ENCODE data around the gene ATP5MK. TPM values are rescaled to one million over a fixed set of nuclear protein-coding genes. Genes with fewer than 3 reads are reported as not detected.

The ATP5MK gene
- total RNA-seq, 1 experiment from 2014 or later, result 335 TPM

DNA sequence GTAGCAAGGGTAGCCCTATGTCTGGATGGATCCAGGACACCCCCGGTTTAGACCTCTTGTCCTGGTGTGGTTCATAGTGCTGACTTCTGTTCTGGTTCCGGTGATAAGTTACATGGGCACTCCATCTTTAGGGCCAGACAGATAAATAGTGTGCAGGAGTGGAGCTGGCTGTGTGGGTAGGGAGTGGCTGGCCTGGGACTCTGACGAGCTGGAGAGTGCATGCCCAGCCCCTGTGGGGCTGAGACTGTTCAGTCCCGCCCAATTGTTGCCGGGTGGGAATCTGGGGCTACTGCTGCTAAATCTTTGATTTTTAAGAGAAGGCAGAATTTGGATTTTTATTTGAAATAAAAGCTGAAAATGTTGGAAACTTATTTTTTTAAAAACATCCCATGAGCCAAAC, 27.5 kb upstream of the ATP5MK start:
- Histone ChIP-seq H3K27ac (ENCODE audit: insufficient read length, low read depth, low read length) (no peak overlapping the region), H4K8ac (replicated peaks; ENCODE audit: insufficient read length, low read depth, low read length) (no peak overlapping the region), H4K20me1 (ENCODE audit: control insufficient read depth, insufficient read depth, insufficient read length) (no peaks in the 10 kb centered on the region), H3K18ac (ENCODE audit: insufficient read length, low read depth, low read length) (no peak overlapping the region), H3T11ph (ENCODE audit: low read length) (no peak overlapping the region), H3K4me2 (ENCODE audit: insufficient read depth, insufficient read length, low read length) (no peak overlapping the region), H3K79me2 (ENCODE audit: insufficient read depth, low read length) (no peaks in the 10 kb centered on the region), H3K9me3 (ENCODE audit: control insufficient read depth, low read depth, low read length) (no peaks in the 10 kb centered on the region), H3K79me1 (ENCODE audit: insufficient read depth, low read depth, low read length, poor library complexity, severe bottlenecking) (no peaks in the 10 kb centered on the region), H3K27me3 (ENCODE audit: insufficient read depth, low read length) (no peaks in the 10 kb centered on the region), H2BK5ac (ENCODE audit: insufficient read length, low read length) (no peak overlapping the region), H4K5ac (ENCODE audit: insufficient read length, low read depth, low read length) (no peak overlapping the region), H2BK20ac (ENCODE audit: low read depth, low read length, poor library complexity, severe bottlenecking) (no peak overlapping the region), H3K56ac (ENCODE audit: insufficient read length, low read depth, low read length) (no peak overlapping the region), H2AK5ac (ENCODE audit: insufficient read length, low read length) (no peak overlapping the region), H2BK120ac (ENCODE audit: low read depth, low read length, poor library complexity, severe bottlenecking) (no peak overlapping the region), H2BK12ac (ENCODE audit: insufficient read length, low read depth, low read length) (no peak overlapping the region), H3K4me1 (ENCODE audit: insufficient read depth, low read length) (no peaks in the 10 kb centered on the region), H3K23ac (ENCODE audit: insufficient read length, low read depth, low read length) (no peak overlapping the region), H3K14ac (ENCODE audit: insufficient read depth, low read length) (no peak overlapping the region), H4K91ac (ENCODE audit: insufficient read length, low read depth, low read length) (no peak overlapping the region), H2AFZ (ENCODE audit: low read length) (no peak overlapping the region), H3K4ac (ENCODE audit: low read depth, low read length) (no peak overlapping the region), H3K9ac (ENCODE audit: extremely low read depth, insufficient read length, low read length) (no peak overlapping the region), H3K23me2 (ENCODE audit: insufficient read length, low read depth, low read length, poor library complexity, severe bottlenecking) (no peaks in the 10 kb centered on the region), H2BK15ac (ENCODE audit: low read depth, low read length) (no peak overlapping the region)
- Mint-ChIP-seq H3K4me1 (no peaks in the 10 kb centered on the region), H3K27ac (no peak overlapping the region; a peak in 1 of 7 replicates), H3K4me3 (no peak overlapping the region), H3K36me3 (ENCODE audit: insufficient read depth in 1 of 3, low read depth in 3 of 3) (peaks cover 49 to 91% (median 84%) of the 10 kb centered on the region in 3 experiments), H3K9me3 (no peaks in the 10 kb centered on the region), H3K27me3 (ENCODE audit: low read depth) (no peaks in the 10 kb centered on the region)
- no peak for TF ChIP-seq CTCF (conservative IDR thresholded peaks at IDR 0.05)
- no peak for DNase-seq
- WGBS (ENCODE audit: extremely low coverage, insufficient read length, low lambda C conversion rate), result no CpG with 5 or more reads among the region's 5 CpGs
